ENCODE measurements around the gene GUCY1A1. TPM values are rescaled to one million over a fixed set of nuclear protein-coding genes. Genes with fewer than 3 reads are reported as not detected.

GUCY1A1 gene
- total RNA-seq, 1 experiment from 2014 or later = 0.17 TPM

GRCh38 chr4:155673453-155673979 is 6.9 kb downstream of the GUCY1A1 start:
- Histone ChIP-seq H3K9me3 (ENCODE audit: insufficient read depth, low read depth) (no peaks in the 10 kb centered on the region), H4K20me1 (ENCODE audit: insufficient read depth) (no peaks in the 10 kb centered on the region), H3K4me1 (replicated peaks; ENCODE audit: insufficient read depth) (no peaks in the 10 kb centered on the region), H2AFZ (no peak overlapping the region), H3K36me3 (ENCODE audit: low read depth) (no peaks in the 10 kb centered on the region), H3F3A (ENCODE audit: insufficient read depth, low read depth) (no peaks in the 10 kb centered on the region), H3K27ac (no peak overlapping the region), H3K4me3 (no peak overlapping the region), H3K9me2 (ENCODE audit: insufficient read depth) (no peaks in the 10 kb centered on the region), H3K4me2 (no peak overlapping the region), H3K27me3 (ENCODE audit: insufficient read depth, low read depth) (no peaks in the 10 kb centered on the region), H3K79me2 (ENCODE audit: low read depth) (no peaks in the 10 kb centered on the region)
- CTCF ChIA-PET = no interaction called here
- no peak for TF ChIP-seq EZH2 (IDR thresholded peaks at IDR 0.05; ENCODE audit: low read depth)
- TF ChIP-seq CTCF (conservative IDR thresholded peaks at IDR 0.05) = no peak
- intact Hi-C loops (cut with micrococcal nuclease; ENCODE audit: unreplicated experiment) = no loop called here
- POLR2A ChIA-PET (ENCODE audit: unreplicated experiment) = no interaction called here
- BruUV-seq (replicated peaks) = no TSS peak
- DNase-seq = no peak

- CTCF ChIA-PET = no interaction called here
- no peak for DNase-seq
- H3K9me2 ChIP-seq (ENCODE audit: insufficient read depth) = no peaks in the 10 kb centered on the region
- H4K20me1 ChIP-seq (ENCODE audit: insufficient read depth) = no peaks in the 10 kb centered on the region
- intact Hi-C loops (cut with micrococcal nuclease; ENCODE audit: unreplicated experiment) = no loop called here
- H3K9me3 ChIP-seq (ENCODE audit: insufficient read depth, low read depth) = no peaks in the 10 kb centered on the region
- no peak for TF ChIP-seq EZH2 (IDR thresholded peaks at IDR 0.05; ENCODE audit: low read depth)
- no peak for TF ChIP-seq CTCF (conservative IDR thresholded peaks at IDR 0.05)
- no peaks in the 10 kb centered on the region for H3K4me1 ChIP-seq (replicated peaks; ENCODE audit: insufficient read depth)
- no TSS peak for BruUV-seq (replicated peaks)
- no peaks in the 10 kb centered on the region for H3K79me2 ChIP-seq (ENCODE audit: low read depth)
- no peaks in the 10 kb centered on the region for H3F3A ChIP-seq (ENCODE audit: insufficient read depth, low read depth)
- no peaks in the 10 kb centered on the region for H3K27me3 ChIP-seq (ENCODE audit: insufficient read depth, low read depth)
- H3K27ac ChIP-seq = no peak overlapping the region
- no peak overlapping the region for H3K4me3 ChIP-seq
- no peak overlapping the region for H2AFZ ChIP-seq
- no peaks in the 10 kb centered on the region for H3K36me3 ChIP-seq (ENCODE audit: low read depth)
- POLR2A ChIA-PET (ENCODE audit: unreplicated experiment) = no interaction called here
- no peak overlapping the region for H3K4me2 ChIP-seq
These were observed 8.0 kb downstream of the GUCY1A1 start for GRCh38 chr4:155674669-155675071.

GRCh38 chr4:155675709-155676429 is 9.2 kb downstream of the GUCY1A1 start:
- no peaks in the 10 kb centered on the region for H3K9me3 ChIP-seq (ENCODE audit: insufficient read depth, low read depth)
- H3F3A ChIP-seq (ENCODE audit: insufficient read depth, low read depth) = no peaks in the 10 kb centered on the region
- no peak overlapping the region for H3K4me2 ChIP-seq
- H3K79me2 ChIP-seq (ENCODE audit: low read depth) = no peaks in the 10 kb centered on the region
- no TSS peak for BruUV-seq (replicated peaks)
- no peak overlapping the region for H2AFZ ChIP-seq
- H3K27ac ChIP-seq = no peak overlapping the region
- no peaks in the 10 kb centered on the region for H3K36me3 ChIP-seq (ENCODE audit: low read depth)
- H4K20me1 ChIP-seq (ENCODE audit: insufficient read depth) = no peaks in the 10 kb centered on the region
- ChIA-PET POLR2A (ENCODE audit: unreplicated experiment) (no interaction called here), CTCF (no interaction called here)
- H3K4me1 ChIP-seq (replicated peaks; ENCODE audit: insufficient read depth) = no peaks in the 10 kb centered on the region
- intact Hi-C loops (cut with micrococcal nuclease; ENCODE audit: unreplicated experiment) = no loop called here
- H3K27me3 ChIP-seq (ENCODE audit: insufficient read depth, low read depth) = no peaks in the 10 kb centered on the region
- TF ChIP-seq EZH2 (IDR thresholded peaks at IDR 0.05; ENCODE audit: low read depth) = no peak
- no peak for TF ChIP-seq CTCF (conservative IDR thresholded peaks at IDR 0.05)
- no peaks in the 10 kb centered on the region for H3K9me2 ChIP-seq (ENCODE audit: insufficient read depth)
- no peak overlapping the region for H3K4me3 ChIP-seq
- DNase-seq = no peak
